Endothelial cell of umbilical vein (primary cell): ENCODE data around the gene LUZP2. TPM values are rescaled to one million over a fixed set of nuclear protein-coding genes. Genes with fewer than 3 reads are reported as not detected.

Source experiments
- BruUV-seq: library from RNA; stranded (reverse); fragments of 400-500 nt; replicated peaks from 2 replicates; lab custom pipeline; 2021; lab: Mats Ljungman, UMichigan
- CTCF ChIA-PET: fragments of 300-600, 350-600 bp; sonication (Branson Sonifier 250); formaldehyde crosslinking; loops from one replicate; lab custom pipeline; 2021; ENCODE audit warnings: antibody characterized with exemption, inconsistent platforms; lab: Charles Lee
- POLR2A ChIA-PET: fragments of 300-600, 350-600 bp; sonication (Branson Sonifier 250); formaldehyde crosslinking; loops from one replicate; lab custom pipeline; 2021; ENCODE audit warnings: antibody characterized with exemption, inconsistent platforms; lab: Charles Lee
- DNase-seq: peaks from one replicate; pipeline ENCODE4 v3.0.0-alpha.2; 2011; ENCODE audit warnings: low read depth, low spot score
- FAIRE-seq: peaks from 2 replicates; lab custom pipeline; 2011; peaks lifted over from hg19 to GRCh38; lab: Jason Lieb, UNC
- H2AFZ ChIP-seq: 2 replicates; pipeline ENCODE4 v1.6.0; 2012; ENCODE audit warnings: low read depth, low read length, control low read depth, inconsistent platforms
- H3K27ac ChIP-seq: 2 replicates; pipeline ENCODE4 v1.5.1; 2011; ENCODE audit warnings: low read depth, mild to moderate bottlenecking, control low read depth, low read length, moderate library complexity; ENCODE audit not compliant: insufficient read depth
- H3K27me3 ChIP-seq, 2 experiments: 2 replicates each; pipeline versions ENCODE4 v1.6.0 to v1.6.1; 2011; ENCODE audit warnings: low read length in 2 of 2, mixed read lengths in 1 of 2; ENCODE audit not compliant: control insufficient read depth in 2 of 2, insufficient read depth in 2 of 2
- H3K36me3 ChIP-seq, 2 experiments: 2 replicates in 1 of 2; 3 replicates in 1 of 2; pipeline ENCODE4 v1.5.1; 2011; ENCODE audit warnings: low read length in 2 of 2, mild to moderate bottlenecking in 1 of 2, moderate library complexity in 1 of 2; ENCODE audit not compliant: control insufficient read depth in 2 of 2, insufficient read depth in 2 of 2; ENCODE audit errors: extremely low read depth in 1 of 2
- H3K4me1 ChIP-seq: 3 replicates; pipeline ENCODE4 v1.5.1; 2011; ENCODE audit warnings: mild to moderate bottlenecking, low read length; ENCODE audit not compliant: control insufficient read depth, insufficient read depth; ENCODE audit errors: extremely low read depth
- H3K4me2 ChIP-seq: 2 replicates; pipeline ENCODE4 v1.6.1; 2011; ENCODE audit warnings: low read length, control low read depth, mixed read lengths; ENCODE audit not compliant: insufficient read depth
- H3K4me3 ChIP-seq, 3 experiments: fragments of 200-600 bp in 1 of 3; sonication (generic), shearing (Covaris generic) in 1 of 3; replicated peaks in 1 of 3; 2 replicates each; pipeline ENCODE4 v1.5.1; 2011 to 2016; ENCODE audit warnings: control low read depth in 3 of 3, low read length in 3 of 3, mild to moderate bottlenecking in 2 of 3, inconsistent platforms in 1 of 3, low read depth in 1 of 3, moderate library complexity in 1 of 3; ENCODE audit not compliant: insufficient read depth in 1 of 3
- H3K79me2 ChIP-seq: 2 replicates; pipeline ENCODE4 v1.6.0; 2012; ENCODE audit warnings: low read length, inconsistent platforms; ENCODE audit not compliant: control insufficient read depth, insufficient read depth
- H3K9ac ChIP-seq: replicated peaks from 2 replicates; pipeline ENCODE3; 2011; ENCODE audit warnings: low read length, control low read depth; ENCODE audit not compliant: insufficient read depth; ENCODE audit errors: extremely low read depth
- H3K9me1 ChIP-seq: replicated peaks from 3 replicates; pipeline ENCODE4 v1.6.0; 2011; ENCODE audit warnings: mild to moderate bottlenecking, low read length; ENCODE audit not compliant: control insufficient read depth, insufficient read depth; ENCODE audit errors: extremely low read depth
- H3K9me3 ChIP-seq: replicated peaks from 2 replicates; pipeline ENCODE4 v1.5.1; 2012; ENCODE audit warnings: low read length, inconsistent platforms; ENCODE audit not compliant: control insufficient read depth, insufficient read depth
- H4K20me1 ChIP-seq: replicated peaks from 2 replicates; pipeline ENCODE3; 2011; ENCODE audit warnings: mild to moderate bottlenecking, low read length; ENCODE audit not compliant: control insufficient read depth, insufficient read depth; ENCODE audit errors: extremely low read depth
- CTCF ChIP-seq, 2 donors: IDR thresholded peaks; 1 replicate in 1 of 2; 2 replicates in 1 of 2; pipeline ENCODE4 v1.5.1; 2011; ENCODE audit warnings: low read length in 2 of 2, mild to moderate bottlenecking in 2 of 2, moderate library complexity in 2 of 2, control low read depth in 1 of 2, inconsistent platforms in 1 of 2, low read depth in 1 of 2; ENCODE audit not compliant: insufficient read depth in 1 of 2; ENCODE audit errors: extremely low read depth in 1 of 2
- EZH2 ChIP-seq: IDR thresholded peaks from 2 replicates; pipeline ENCODE4 v1.6.1; 2012; ENCODE audit warnings: borderline replicate concordance, low read depth, mild to moderate bottlenecking, moderate library complexity, low read length, inconsistent platforms; ENCODE audit not compliant: severe bottlenecking
- FOS ChIP-seq: IDR thresholded peaks from 2 replicates; pipeline ENCODE4 v1.6.1; 2011; ENCODE audit warnings: mild to moderate bottlenecking, low read length, moderate library complexity, borderline replicate concordance; ENCODE audit not compliant: insufficient read depth
- GATA2 ChIP-seq: IDR thresholded peaks from 2 replicates; pipeline ENCODE4 v1.7.0; 2011; ENCODE audit warnings: low read depth, mild to moderate bottlenecking, moderate library complexity, mixed read lengths, low read length; ENCODE audit not compliant: insufficient read length, insufficient read depth
- JUN ChIP-seq: IDR thresholded peaks from 2 replicates; pipeline ENCODE4 v1.6.1; 2011; ENCODE audit warnings: borderline replicate concordance, low read depth; ENCODE audit not compliant: insufficient read length, insufficient read depth
- MAX ChIP-seq: IDR thresholded peaks from 2 replicates; pipeline ENCODE4 v1.6.1; 2011; ENCODE audit not compliant: insufficient read depth, insufficient read length
- MYC ChIP-seq: IDR thresholded peaks from one replicate; pipeline ENCODE4 v1.6.1; 2011; ENCODE audit warnings: mild to moderate bottlenecking, low read depth, low read length
- POLR2A ChIP-seq: IDR thresholded peaks from 2 replicates; pipeline ENCODE4 v1.6.1; 2012; ENCODE audit warnings: low read depth, mild to moderate bottlenecking, control low read depth, low read length
- POLR2AphosphoS5 ChIP-seq: IDR thresholded peaks from 2 replicates; pipeline ENCODE4 v1.6.1; 2012; ENCODE audit warnings: low read depth, mild to moderate bottlenecking, control low read depth, low read length, moderate library complexity; ENCODE audit not compliant: insufficient read depth
- dilution Hi-C: fragments of 300-500 bp; cut with MboI; formaldehyde crosslinking; loops from one replicate; pipeline ENCODE4 v1.15.0; 2019; ENCODE audit warnings: low sequenced_read_pairs; ENCODE audit not compliant: extremely low pct_ligation_motif_present
- intact Hi-C: fragments of 100-400 bp; cut with micrococcal nuclease; formaldehyde crosslinking; loops from one replicate; pipeline ENCODE4 v1.10.0; 2022
- polyA plus RNA-seq, 4 experiments: library from polyadenylated mRNA; depleted of rRNA in 3 of 4; stranded (reverse) in 3 of 4; unstranded in 1 of 4; fragments of >200 nt; gene quantifications; 2 replicates each; pipeline versions ENCODE4 v1.2.1 to v1.2.3, GENCODE V29; 2011 to 2012; ENCODE audit warnings: missing spikeins in 1 of 4
- total RNA-seq: library from RNA; stranded (reverse); gene quantifications from 2 replicates; pipeline ENCODE4 v1.2.3, GENCODE V29; 2021

LUZP2 gene
- total and polyA plus RNA-seq, 2 donors (not counting 3 experiments of a cell fraction or from before 2014, with no cell fraction given), result 0.07 TPM; not detected in 1

GRCh38 chr11:24848857-24849256 lies 352.0 kb downstream of the LUZP2 start:
- Histone ChIP-seq H3K4me1 (no peaks in the 10 kb centered on the region), H3K79me2 (no peaks in the 10 kb centered on the region), H3K27ac (no peak overlapping the region), H3K36me3 (no peaks in the 10 kb centered on the region), H3K9ac (no peak overlapping the region), H2AFZ (no peak overlapping the region), H3K4me3 (no peak overlapping the region), H3K9me3 (no peaks in the 10 kb centered on the region), H3K27me3 (no peaks in the 10 kb centered on the region), H3K9me1 (no peaks in the 10 kb centered on the region), H3K4me2 (no peak overlapping the region), H4K20me1 (no peaks in the 10 kb centered on the region)
- BruUV-seq, result no TSS peak
- dilution Hi-C loops (no loop called here), intact Hi-C loops (no loop called here)
- TF ChIP-seq POLR2AphosphoS5 (no peak), MYC (no peak), FOS (no peak), EZH2 (no peak), MAX (no peak), CTCF (IDR thresholded peaks at IDR 0.05; ENCODE audit: extremely low read depth in 1 of 2, insufficient read depth in 1 of 2, low read depth in 1 of 2, low read length in 2 of 2) (no peak)
- FAIRE-seq (no peak), DNase-seq (no peak)
- POLR2A ChIA-PET, result no interaction called here
- CTCF ChIA-PET, result no interaction called here

GRCh38 chr11:24855951-24856350 lies 359.1 kb downstream of the LUZP2 start:
- no peaks in the 10 kb centered on the region for H3K9me1 ChIP-seq
- DNase-seq, result no peak
- no peaks in the 10 kb centered on the region for H3K4me1 ChIP-seq
- no peak for TF ChIP-seq GATA2
- TF ChIP-seq EZH2, result no peak
- no peak for TF ChIP-seq MAX
- TF ChIP-seq POLR2A, result no peak
- TF ChIP-seq JUN, result no peak
- H3K79me2 ChIP-seq, result no peaks in the 10 kb centered on the region
- ChIA-PET POLR2A (no interaction called here), CTCF (no interaction called here)
- no peak overlapping the region for H3K9ac ChIP-seq
- H4K20me1 ChIP-seq, result no peaks in the 10 kb centered on the region
- no peak overlapping the region for H2AFZ ChIP-seq
- FAIRE-seq, result no peak
- H3K4me3 ChIP-seq, result no peak overlapping the region
- no peaks in the 10 kb centered on the region for H3K36me3 ChIP-seq
- BruUV-seq, result no TSS peak
- H3K4me2 ChIP-seq, result no peak overlapping the region
- dilution Hi-C loops, result no loop called here
- H3K27me3 ChIP-seq, result no peaks in the 10 kb centered on the region
- no peak overlapping the region for H3K27ac ChIP-seq
- no peaks in the 10 kb centered on the region for H3K9me3 ChIP-seq
- intact Hi-C loops, result no loop called here
